NOMO-1 treated with DMSO at 0.1 percent for 48 hours (cell line): Measurements from ENCODE around the gene KCTD19.

Experiments used
- DNase-seq: peaks from one replicate; lab custom pipeline; 2025; ENCODE audit not compliant: unreplicated experiment; lab: John Stamatoyannopoulos, UW

Gene KCTD19

DNA sequence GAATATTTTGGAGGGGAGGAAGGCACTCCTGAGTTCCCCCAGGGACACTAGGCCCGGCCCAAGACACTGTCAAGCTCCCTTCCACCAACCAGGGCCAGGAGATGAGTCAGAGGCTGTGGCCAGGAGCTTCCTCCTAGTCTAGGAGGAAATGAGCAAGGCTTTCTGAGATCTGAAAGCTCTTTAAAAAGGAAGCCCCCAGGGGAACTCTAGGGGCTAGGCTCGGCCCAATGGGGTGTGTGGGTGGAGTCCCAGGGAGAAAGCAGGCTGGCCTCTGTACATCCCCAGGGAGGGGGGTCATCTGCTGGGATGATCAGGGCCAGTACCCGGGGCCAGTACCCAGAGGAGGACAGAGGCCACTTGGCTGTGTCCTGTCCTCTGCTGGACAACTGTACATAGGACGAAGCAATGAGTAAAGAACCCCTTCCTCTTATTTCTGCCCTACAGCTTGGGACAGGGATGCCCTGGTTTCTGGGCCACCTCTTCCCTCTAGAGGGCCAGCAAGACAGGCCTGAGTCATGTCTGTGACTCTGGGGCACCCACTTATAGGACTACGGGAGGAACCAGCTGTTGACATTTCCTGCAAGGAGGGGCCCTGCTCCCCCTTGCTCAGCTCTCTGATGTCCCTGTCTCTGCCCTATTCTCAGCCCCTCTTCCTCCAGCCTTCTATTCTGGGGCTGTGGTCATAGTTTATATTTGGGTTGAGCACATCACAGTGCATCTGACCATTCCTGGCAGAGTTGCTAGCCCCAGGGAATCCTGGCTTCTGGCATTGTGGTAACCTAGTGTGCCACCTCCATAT is 82.0 kb downstream of the KCTD19 start:
- DNase-seq: peak; percentile 97

DNA sequence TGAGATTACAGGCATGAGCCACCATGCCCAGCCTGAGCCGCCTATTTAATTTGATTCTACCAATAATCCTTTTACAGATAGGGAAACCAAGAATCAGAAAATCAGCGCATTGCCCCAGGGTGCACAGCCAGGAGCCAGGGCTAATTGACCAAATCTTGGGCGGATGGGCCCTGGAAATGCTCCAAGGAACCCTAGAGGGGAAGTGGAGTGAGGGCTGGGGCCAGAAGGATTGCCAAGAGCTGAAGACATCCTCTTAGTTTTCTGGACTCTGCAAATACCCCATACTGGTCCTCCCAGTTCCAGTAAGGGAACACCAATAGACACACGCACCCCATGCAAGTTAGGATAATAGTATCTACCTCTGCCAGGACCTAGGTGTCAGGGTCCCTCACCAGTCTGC is 83.1 kb downstream of the KCTD19 start:
- no peak for DNase-seq

DNA sequence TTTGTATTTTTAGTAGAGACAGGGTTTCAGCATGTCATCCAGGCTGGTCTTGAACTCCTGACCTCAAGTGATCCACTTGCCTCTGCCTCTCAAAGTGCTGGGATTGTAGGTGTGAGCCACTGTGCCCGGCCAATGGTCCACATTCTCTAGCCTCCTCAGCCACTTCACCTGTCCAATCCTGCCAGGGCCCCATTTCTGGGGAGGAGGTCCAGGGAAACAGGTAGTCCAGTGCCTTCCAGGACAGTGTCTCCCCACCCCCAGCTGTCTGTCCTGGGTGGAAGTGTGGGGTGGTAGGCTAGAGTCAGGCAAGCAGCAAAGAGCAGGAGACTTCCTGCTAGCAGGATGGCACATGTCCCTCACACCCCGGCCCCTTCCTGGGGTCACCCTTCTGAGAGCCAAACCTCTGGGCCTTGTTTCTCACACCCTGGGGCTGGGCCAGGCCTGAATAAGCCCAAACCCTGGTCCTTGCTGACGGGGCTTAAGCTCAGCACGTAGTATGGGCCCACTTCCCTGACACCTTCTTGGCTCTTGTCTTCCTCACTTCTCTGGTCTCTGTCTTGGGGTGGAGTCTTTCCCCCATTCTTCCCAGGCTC is 84.3 kb downstream of the KCTD19 start:
- no peak for DNase-seq

DNA sequence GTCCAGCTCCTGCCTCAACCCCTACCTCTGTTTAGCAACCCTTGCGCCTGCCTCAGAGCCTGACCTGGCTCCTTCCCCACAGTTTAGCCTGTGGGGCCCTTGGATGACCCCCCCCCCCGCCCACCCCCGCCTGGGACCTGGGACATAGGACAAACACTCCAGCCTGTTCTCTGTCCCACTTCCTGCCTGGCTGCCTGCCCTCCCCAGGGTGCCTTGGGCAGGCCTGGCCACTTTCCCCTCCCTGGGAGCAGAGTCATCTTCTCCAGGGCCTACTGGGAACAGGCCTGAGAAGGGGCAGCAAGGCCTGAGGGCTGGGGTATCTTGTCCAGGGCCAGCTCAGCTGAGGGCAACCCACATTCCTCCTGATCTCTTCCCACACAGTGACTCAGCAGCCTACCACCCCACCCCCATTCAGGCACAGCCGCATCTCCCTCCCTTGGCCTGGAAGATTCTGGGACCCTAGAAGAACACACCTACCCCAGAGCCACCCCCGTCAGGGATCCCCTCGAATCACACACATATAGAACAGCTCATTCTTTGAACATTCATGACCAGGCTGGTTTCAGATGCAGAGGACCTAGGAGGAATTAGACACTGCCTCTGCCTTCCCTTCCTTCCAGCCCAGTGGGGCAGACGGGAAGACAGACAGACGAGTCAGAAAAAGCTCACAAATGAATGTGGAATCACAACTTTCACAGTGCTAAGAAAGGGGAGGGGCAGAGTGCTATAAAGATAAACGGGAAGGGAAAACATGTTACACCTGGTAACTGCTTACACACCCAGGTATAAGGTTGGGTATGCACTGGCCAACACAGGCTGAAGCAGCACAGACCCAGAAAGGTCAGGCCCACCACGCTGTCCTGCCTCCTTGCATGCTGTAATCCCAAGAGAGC is 85.3 kb downstream of the KCTD19 start:
- no peak for DNase-seq

DNA sequence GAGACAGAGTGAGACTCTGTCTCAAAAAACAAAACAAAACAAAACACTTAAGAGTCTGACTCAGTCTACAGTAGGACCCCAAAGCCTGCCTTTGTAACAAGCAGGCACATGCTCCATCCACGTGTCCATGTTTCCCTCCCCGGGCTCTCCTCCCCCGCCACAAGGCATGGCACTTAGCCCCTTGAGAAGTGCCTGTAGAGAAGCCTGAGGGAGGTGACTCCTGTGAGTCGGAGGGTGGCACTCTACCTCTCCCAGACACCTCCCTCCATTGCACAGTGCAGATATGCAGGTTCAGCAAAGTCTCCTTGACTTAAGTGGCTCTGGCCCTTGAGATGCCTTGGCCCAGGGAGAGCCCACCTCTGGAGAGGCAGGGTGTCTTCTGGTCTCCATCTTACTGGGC is 86.0 kb downstream of the KCTD19 start:
- DNase-seq: no peak
